OCI-M1 (cell line): ENCODE measurements around the gene DAB2IP.

ENCODE experiments used
- DNase-seq: peaks from one replicate; lab custom pipeline; 2025; lab: John Stamatoyannopoulos, UW

DAB2IP gene

DNA sequence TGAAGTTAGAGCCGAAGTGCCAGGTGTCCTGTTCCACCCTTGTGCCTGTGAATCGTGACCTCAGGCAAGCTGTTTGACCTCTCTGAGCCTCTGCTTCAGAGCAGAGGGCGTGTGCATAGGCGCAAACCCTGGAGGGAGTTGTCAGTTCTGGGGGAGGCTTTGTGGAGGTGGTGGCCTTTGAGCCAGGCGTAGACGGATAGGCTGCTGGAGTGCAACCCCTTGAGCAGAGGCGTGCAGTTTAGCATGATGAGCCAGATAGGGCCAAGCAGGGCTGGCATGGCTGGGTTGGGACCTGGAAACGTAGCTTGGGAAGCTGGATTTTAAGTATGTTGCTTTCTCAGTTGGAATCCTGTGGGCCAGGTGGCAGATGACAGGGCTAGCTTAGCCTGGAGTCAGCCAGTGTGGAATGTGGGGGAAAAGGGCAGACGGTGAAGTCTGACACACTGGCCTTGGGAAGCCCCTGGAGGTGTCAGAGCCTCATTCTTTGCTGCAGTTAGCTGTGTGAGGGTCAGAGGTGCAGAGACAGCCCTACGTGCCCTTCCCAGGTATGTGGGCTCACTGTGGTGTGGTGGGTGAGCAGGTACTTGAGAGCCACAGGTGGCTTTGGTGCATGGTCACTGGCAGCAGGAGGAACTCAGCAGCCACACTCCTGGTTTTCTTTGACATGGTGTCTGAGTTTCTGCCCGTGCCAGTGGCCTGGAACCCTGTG is 93.4 kb downstream of the DAB2IP start:
- DNase-seq: no peak

- no peak for DNase-seq
Observed at GRCh38 chr9:121745396-121745695, 93.9 kb downstream of the DAB2IP start.

GRCh38 chr9:121746411-121746810 is 95.0 kb downstream of the DAB2IP start:
- DNase-seq: no peak

GRCh38 chr9:121746866-121747265 is 95.4 kb downstream of the DAB2IP start:
- no peak for DNase-seq

GRCh38 chr9:121748074-121748473 is 96.6 kb downstream of the DAB2IP start:
- no peak for DNase-seq

DNA sequence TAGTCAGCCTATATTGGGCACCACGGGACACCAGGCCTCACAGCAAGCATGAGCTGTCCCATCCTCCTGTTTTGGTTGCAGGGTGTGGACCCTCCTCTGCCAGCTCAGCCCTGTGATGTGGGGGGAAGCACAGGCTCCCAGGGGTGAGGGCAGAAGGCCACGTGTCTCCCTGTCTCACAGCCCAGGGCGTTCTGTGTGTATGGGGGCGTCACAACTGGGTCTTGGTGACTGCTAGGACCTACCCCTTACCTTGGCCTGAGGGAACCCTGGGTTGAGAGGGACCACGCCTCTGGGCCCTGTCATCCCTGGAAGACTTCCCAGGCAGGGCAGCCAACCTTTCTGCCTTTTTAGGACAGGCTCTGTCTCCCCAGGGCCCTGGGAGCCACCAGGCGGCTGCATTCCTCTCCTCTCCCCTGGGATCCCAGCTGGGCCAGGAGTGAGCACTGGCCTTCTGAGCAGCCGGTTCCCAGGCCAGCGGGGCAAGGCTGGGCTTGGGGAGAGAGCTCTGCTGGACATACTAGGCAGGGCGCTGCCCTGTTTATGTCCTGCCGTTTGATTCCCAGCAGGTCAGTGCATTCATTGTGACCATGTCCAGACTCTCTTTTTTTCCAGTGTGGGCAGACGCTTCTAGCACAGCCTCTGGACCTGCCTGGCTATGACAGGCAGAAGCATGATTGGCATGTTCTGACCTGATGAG is 97.4 kb downstream of the DAB2IP start:
- DNase-seq: no peak

- no peak for DNase-seq
Observed at GRCh38 chr9:121749614-121750013, 98.2 kb downstream of the DAB2IP start.

GRCh38 chr9:121750259-121750714 is 98.9 kb downstream of the DAB2IP start:
- DNase-seq: no peak

DNA sequence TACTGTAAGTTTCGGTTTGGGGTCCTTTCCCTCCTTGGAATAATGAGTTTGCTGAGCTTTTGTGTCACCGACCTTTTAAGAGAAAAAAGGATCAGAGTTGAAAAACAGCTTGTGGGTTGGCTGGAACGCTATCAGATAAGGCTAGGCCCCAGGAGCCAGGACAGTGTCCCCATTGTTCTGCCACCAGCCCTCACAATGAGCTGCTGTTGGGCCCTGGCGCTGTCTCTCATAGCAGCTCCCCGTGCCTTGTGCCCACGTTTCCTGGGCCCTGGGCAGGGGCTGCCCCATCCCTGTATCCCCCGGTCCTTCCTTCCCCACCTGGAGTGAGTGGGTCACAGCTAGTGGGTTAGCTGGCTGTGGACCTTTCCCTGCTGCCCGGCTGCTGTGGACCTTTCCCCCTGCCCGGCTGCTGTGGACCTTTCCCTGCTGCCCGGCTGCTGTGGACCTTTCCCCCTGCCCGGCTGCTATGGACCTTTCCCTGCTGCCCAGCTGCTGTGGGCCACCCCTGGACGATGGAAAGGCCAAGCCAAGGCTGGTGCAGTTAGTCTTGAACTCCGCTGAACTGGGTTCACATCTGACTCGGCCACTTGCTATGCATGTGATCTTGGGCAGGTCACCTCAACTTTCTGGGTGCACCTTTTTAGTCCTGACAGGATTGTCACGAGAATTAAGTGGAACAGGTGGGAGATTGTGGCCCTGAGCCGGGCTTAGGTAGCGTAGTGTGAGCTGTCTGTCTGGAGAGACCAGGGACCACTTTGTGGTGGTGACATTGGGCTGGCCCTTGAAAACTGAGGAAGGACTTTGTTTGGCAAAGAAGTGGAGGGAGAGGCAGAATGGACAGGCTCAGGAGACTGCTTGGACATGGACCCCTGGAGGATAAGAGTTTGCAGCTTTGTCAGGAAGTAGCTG is 99.5 kb downstream of the DAB2IP start:
- DNase-seq: no peak

GRCh38 chr9:121751686-121752445 is 100.4 kb downstream of the DAB2IP start:
- no peak for DNase-seq

DNA sequence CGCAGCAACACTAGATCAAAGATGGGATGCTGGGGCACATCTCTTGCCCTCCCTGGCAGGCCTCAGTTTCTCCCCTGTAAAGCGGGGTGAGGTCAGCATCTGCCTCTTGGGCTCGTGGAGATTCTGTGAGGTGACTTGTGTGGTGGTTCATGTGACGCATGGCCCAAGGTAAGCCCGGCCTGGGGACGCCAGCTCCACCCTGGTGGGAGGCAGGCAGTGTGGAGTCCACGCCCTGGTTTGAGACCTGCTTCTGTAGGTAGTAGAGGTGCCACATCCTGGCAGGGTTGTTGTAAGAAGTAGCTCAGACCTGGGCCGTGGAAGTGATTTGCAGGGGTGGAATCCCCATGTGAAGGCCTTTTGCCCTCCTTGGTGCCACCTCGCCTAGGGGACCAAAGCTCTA is 101.5 kb downstream of the DAB2IP start:
- DNase-seq: no peak

DNA sequence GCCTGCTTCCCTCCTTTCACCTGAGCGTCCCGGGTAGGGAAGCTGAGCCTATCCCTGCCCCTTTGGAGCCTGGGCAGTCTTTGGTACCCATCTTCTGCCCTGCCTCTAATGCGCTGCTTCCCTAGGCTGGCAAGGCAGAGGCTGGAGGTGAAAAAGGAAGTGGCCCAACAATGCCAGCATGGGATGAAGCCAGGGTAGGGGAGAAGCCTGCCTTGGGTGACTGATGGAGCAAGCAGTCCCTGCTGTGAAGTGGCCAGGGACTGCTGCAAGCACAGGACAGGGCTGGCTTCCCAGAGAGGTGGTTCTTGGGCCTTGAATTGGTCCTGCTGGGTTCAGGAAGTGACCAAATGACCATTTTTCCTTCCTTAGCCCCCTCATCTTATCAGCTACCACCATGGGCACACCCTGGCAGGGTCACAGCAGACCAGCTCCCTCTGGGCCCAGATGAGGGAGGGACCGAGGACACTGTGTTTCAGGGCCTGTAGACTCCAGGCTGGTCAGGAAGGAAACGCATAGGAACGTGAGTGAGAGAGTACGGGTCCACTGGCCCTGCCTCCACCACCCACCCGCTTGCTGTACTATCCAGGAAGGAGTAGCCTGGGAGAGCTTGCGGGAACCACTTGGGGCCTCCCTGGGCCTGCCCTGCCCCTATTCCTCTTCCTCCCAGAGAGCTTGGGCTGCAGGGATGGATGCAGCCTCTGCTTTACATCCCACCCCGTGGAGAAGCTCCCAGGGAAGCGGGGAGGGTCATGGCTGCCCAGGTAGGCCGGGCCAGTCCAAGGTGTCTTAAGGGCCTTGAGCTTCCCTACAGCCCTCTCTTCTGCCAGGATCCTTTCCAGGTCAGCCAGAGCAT is 102.6 kb downstream of the DAB2IP start:
- DNase-seq: no peak

GRCh38 chr9:121754655-121755436 is 103.4 kb downstream of the DAB2IP start:
- DNase-seq: no peak

GRCh38 chr9:121755581-121755980 is 104.1 kb downstream of the DAB2IP start:
- no peak for DNase-seq

DNA sequence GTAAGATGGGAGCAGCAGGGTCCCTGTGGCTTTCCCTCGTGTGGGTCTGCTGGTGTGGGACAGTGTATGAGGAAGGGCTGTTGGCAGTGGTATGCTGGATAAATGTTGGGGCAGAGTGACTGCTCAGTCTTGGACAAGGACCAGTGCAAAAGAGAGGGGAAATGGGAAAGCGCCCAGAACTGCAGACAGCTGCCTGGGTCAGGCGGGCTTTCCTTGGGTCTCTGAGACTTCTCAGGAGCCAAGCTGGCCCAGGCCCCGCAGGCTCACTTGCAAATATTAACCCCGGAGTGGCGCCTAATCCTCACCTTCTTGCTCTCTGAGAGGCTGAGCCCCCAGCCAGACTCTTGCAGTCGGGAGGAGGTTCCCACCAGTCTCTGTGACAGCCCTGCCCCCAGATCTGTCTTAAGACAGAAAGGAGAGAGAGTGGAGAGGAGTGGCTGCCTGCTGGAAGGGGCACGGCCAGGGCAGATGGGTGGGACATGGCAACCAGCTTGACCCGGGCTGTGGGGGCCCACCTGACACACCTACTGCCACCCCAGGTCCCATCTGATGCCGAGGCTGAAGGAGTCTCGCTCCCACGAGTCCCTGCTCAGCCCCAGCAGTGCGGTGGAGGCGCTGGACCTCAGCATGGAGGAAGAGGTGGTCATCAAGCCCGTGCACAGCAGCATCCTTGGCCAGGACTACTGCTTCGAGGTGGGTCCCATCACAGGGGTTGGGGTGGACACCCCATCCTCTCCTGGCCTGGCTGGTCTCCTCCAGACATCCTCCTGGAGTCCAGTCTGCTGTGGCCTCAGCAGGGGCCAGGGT is 105.2 kb downstream of the DAB2IP start:
- no peak for DNase-seq

GRCh38 chr9:121757281-121757585 is 105.8 kb downstream of the DAB2IP start:
- DNase-seq: no peak

DNA sequence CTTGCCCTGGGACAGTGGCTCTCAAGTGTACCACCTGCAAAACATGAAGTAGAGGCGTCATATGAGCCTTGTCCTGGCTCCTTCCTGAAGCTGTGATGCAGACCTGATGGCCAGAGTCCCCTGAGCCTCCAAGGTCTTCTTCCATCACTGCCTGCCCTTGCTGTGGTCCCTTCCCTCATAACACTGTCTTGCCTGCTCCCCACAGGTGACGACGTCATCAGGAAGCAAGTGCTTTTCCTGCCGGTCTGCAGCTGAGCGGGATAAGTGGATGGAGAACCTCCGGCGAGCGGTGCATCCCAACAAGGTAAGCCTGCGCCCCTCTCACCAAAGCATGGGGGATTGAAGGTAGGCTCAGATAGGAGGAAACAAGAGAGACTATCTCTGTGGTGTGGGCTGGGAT is 107.3 kb downstream of the DAB2IP start:
- no peak for DNase-seq

- DNase-seq: no peak
Observed at GRCh38 chr9:121759996-121760395, 108.6 kb downstream of the DAB2IP start.

- no peak for DNase-seq
Observed at GRCh38 chr9:121760571-121760970, 109.1 kb downstream of the DAB2IP start.

DNA sequence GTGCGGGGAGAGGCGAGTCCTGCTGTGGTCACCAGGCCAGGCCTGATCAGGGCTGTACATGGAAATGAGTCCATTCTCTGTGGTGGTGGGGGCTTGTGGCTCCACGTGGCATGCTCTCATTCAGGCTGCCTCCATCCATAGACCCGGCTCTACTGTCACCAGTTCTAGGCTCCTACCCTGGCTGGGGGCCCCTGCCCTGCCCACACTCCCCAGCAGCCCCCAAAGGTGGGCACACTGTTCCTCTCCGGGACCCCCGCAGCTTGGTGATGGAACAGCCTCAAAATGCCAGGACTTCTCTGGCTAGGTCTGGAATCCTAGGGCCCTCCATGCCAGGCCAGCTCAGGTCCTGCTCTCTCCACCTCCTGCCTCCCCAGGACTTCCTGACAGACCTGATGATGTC is 111.7 kb downstream of the DAB2IP start:
- DNase-seq: no peak
